Subcutaneous adipose tissue (tissue), 4 donors: ENCODE results near the gene MAST4. TPM values are rescaled to one million over a fixed set of nuclear protein-coding genes. Genes with fewer than 3 reads are reported as not detected.

Source experiments
- CTCF ChIP-seq: fragments of 450-650 bp; IDR thresholded peaks from one replicate; pipeline ENCODE4 v1.5.1; 2016; ENCODE audit warnings: low read depth, mild to moderate bottlenecking, control low read depth, antibody characterized with exemption, moderate library complexity
- total RNA-seq, 4 donors: library from RNA; depleted of rRNA; stranded (reverse); fragments of >200 nt; gene quantifications; one replicate each; pipeline ENCODE4 v1.1.0, GENCODE V29; 2016

Gene MAST4
- total RNA-seq, 4 donors from 2014 or later = 35.2 to 60.7 (median 52.9) TPM

- no peak for TF ChIP-seq CTCF
Observed at GRCh38 chr5:67129768-67130167, 533.6 kb downstream of the MAST4 start.

- TF ChIP-seq CTCF = no peak
Observed at GRCh38 chr5:67133217-67133616, 537.0 kb downstream of the MAST4 start.

- TF ChIP-seq CTCF = no peak
Observed at GRCh38 chr5:67133776-67134175, 537.6 kb downstream of the MAST4 start.

- TF ChIP-seq CTCF = no peak
Observed at GRCh38 chr5:67135381-67135984, 539.3 kb downstream of the MAST4 start.

GRCh38 chr5:67139030-67139429 lies 542.8 kb downstream of the MAST4 start:
- no peak for TF ChIP-seq CTCF

GRCh38 chr5:67140413-67140812 lies 544.2 kb downstream of the MAST4 start:
- no peak for TF ChIP-seq CTCF

- no peak for TF ChIP-seq CTCF
Observed at GRCh38 chr5:67141644-67142043, 545.5 kb downstream of the MAST4 start.
